HEK293 (cell line): ENCODE data around the gene FOXP1.

Source experiments
- BCL6B ChIP-seq: fragments of 450-650 bp; formaldehyde crosslinking; IDR thresholded peaks from 2 replicates; pipeline ENCODE4 v1.5.1; 2017; ENCODE audit warnings: missing biosample characterization, missing genetic modification characterization
- FEZF1 ChIP-seq: fragments of 450-650 bp; formaldehyde crosslinking; IDR thresholded peaks from 2 replicates; pipeline ENCODE4 v1.5.1; 2016; ENCODE audit warnings: missing biosample characterization, missing genetic modification characterization
- GFI1B ChIP-seq: fragments of 450-650 bp; formaldehyde crosslinking; IDR thresholded peaks from 2 replicates; pipeline ENCODE4 v1.5.1; 2016; ENCODE audit warnings: missing biosample characterization, missing genetic modification characterization
- HOXD13 ChIP-seq: sonication (generic); formaldehyde crosslinking; IDR thresholded peaks from 2 replicates; pipeline ENCODE4 v1.8.0; 2022; ENCODE audit warnings: missing genetic modification reagents, borderline replicate concordance
- KLF10 ChIP-seq: fragments of 450-650 bp; IDR thresholded peaks from 2 replicates; pipeline ENCODE4 v1.5.1; 2018; ENCODE audit warnings: missing biosample characterization, mild to moderate bottlenecking, missing genetic modification characterization
- KLF9 ChIP-seq: fragments of 450-650 bp; formaldehyde crosslinking; IDR thresholded peaks from 2 replicates; pipeline ENCODE4 v1.5.1; 2016; ENCODE audit warnings: missing biosample characterization, missing genetic modification characterization, low read depth
- SP2 ChIP-seq: fragments of 450-650 bp; formaldehyde crosslinking; IDR thresholded peaks from 2 replicates; pipeline ENCODE4 v1.5.1; 2016; ENCODE audit warnings: missing biosample characterization, missing genetic modification characterization
- YY1 ChIP-seq: fragments of 450-650 bp; formaldehyde crosslinking; IDR thresholded peaks from 2 replicates; pipeline ENCODE4 v1.5.1; 2018; ENCODE audit warnings: missing biosample characterization, missing genetic modification characterization
- ZFP3 ChIP-seq: fragments of 450-650 bp; formaldehyde crosslinking; IDR thresholded peaks from 2 replicates; pipeline ENCODE4 v1.5.1; 2016; ENCODE audit warnings: low read depth, missing biosample characterization, missing genetic modification characterization
- ZFP69B ChIP-seq: fragments of 450-650 bp; formaldehyde crosslinking; IDR thresholded peaks from 2 replicates; pipeline ENCODE4 v1.5.1; 2016; ENCODE audit warnings: missing biosample characterization, missing genetic modification characterization
- ZNF112 ChIP-seq: fragments of 450-650 bp; formaldehyde crosslinking; IDR thresholded peaks from 2 replicates; pipeline ENCODE4 v1.5.0; 2017; ENCODE audit warnings: missing biosample characterization, missing genetic modification characterization
- ZNF155 ChIP-seq: fragments of 450-650 bp; formaldehyde crosslinking; IDR thresholded peaks from 2 replicates; pipeline ENCODE4 v1.5.1; 2016; ENCODE audit warnings: missing biosample characterization, missing genetic modification characterization
- ZNF157 ChIP-seq: fragments of 450-650 bp; formaldehyde crosslinking; IDR thresholded peaks from 2 replicates; pipeline ENCODE4 v1.5.1; 2016; ENCODE audit warnings: missing biosample characterization, missing genetic modification characterization
- ZNF16 ChIP-seq: fragments of 450-650 bp; formaldehyde crosslinking; IDR thresholded peaks from 2 replicates; pipeline ENCODE4 v1.5.1; 2016; ENCODE audit warnings: low read depth, missing biosample characterization, missing genetic modification characterization
- ZNF175 ChIP-seq: fragments of 450-650 bp; formaldehyde crosslinking; IDR thresholded peaks from 2 replicates; pipeline ENCODE4 v1.5.1; 2016; ENCODE audit warnings: missing biosample characterization, missing genetic modification characterization
- ZNF2 ChIP-seq: fragments of 450-650 bp; formaldehyde crosslinking; IDR thresholded peaks from 2 replicates; pipeline ENCODE4 v1.5.1; 2016; ENCODE audit warnings: missing biosample characterization, missing genetic modification characterization
- ZNF24 ChIP-seq: fragments of 450-650 bp; formaldehyde crosslinking; IDR thresholded peaks from 2 replicates; pipeline ENCODE4 v1.5.1; 2016; ENCODE audit warnings: missing biosample characterization, missing genetic modification characterization
- ZNF274 ChIP-seq, 2 experiments: fragments of 200-500 bp in 1 of 2; fragments of 450-650 bp in 1 of 2; sonication (Bioruptor generic) in 1 of 2; formaldehyde crosslinking in 1 of 2; IDR thresholded peaks; 2 replicates each; pipeline versions ENCODE4 v1.5.1 to v1.6.1; 2014 to 2016; ENCODE audit warnings: borderline replicate concordance in 1 of 2, inconsistent platforms in 1 of 2, low read length in 1 of 2, missing biosample characterization in 1 of 2, missing genetic modification characterization in 1 of 2
- ZNF366 ChIP-seq: fragments of 450-650 bp; formaldehyde crosslinking; conservative IDR thresholded peaks from 2 replicates; pipeline ENCODE4 v1.5.1; 2016; ENCODE audit warnings: missing biosample characterization, missing genetic modification characterization
- ZNF449 ChIP-seq: fragments of 450-650 bp; formaldehyde crosslinking; IDR thresholded peaks from 2 replicates; pipeline ENCODE4 v1.5.1; 2017; ENCODE audit warnings: missing biosample characterization, mild to moderate bottlenecking, missing genetic modification characterization, moderate library complexity
- ZNF488 ChIP-seq: fragments of 450-650 bp; formaldehyde crosslinking; IDR thresholded peaks from 2 replicates; pipeline ENCODE4 v1.5.1; 2016; ENCODE audit warnings: missing biosample characterization, missing genetic modification characterization
- ZNF518A ChIP-seq: fragments of 450-650 bp; formaldehyde crosslinking; conservative IDR thresholded peaks from 2 replicates; pipeline ENCODE4 v1.5.1; 2016; ENCODE audit warnings: low read depth, missing biosample characterization, missing genetic modification characterization
- ZNF585B ChIP-seq: fragments of 450-650 bp; formaldehyde crosslinking; IDR thresholded peaks from 2 replicates; pipeline ENCODE4 v1.5.1; 2016; ENCODE audit warnings: missing biosample characterization, missing genetic modification characterization
- ZNF624 ChIP-seq: fragments of 450-650 bp; formaldehyde crosslinking; IDR thresholded peaks from 2 replicates; pipeline ENCODE4 v1.5.1; 2017; ENCODE audit warnings: missing biosample characterization, missing genetic modification characterization
- ZNF658 ChIP-seq: fragments of 450-650 bp; formaldehyde crosslinking; IDR thresholded peaks from 2 replicates; pipeline ENCODE4; 2016; ENCODE audit warnings: missing biosample characterization, missing genetic modification characterization
- ZNF791 ChIP-seq: fragments of 450-650 bp; formaldehyde crosslinking; IDR thresholded peaks from 2 replicates; pipeline ENCODE4 v1.5.1; 2016; ENCODE audit warnings: missing biosample characterization, missing genetic modification characterization
- ZNF843 ChIP-seq: fragments of 450-650 bp; formaldehyde crosslinking; IDR thresholded peaks from 2 replicates; pipeline ENCODE4 v1.5.1; 2016; ENCODE audit warnings: missing biosample characterization, missing genetic modification characterization
- ZSCAN18 ChIP-seq: fragments of 450-650 bp; formaldehyde crosslinking; IDR thresholded peaks from 2 replicates; pipeline ENCODE4 v1.5.1; 2016; ENCODE audit warnings: missing biosample characterization, missing genetic modification characterization
- ZSCAN4 ChIP-seq: fragments of 450-650 bp; formaldehyde crosslinking; IDR thresholded peaks from 2 replicates; pipeline ENCODE4 v1.5.1; 2017; ENCODE audit warnings: missing biosample characterization, missing genetic modification characterization
- ZXDB ChIP-seq: fragments of 450-650 bp; formaldehyde crosslinking; IDR thresholded peaks from 2 replicates; pipeline ENCODE4 v1.5.1; 2016; ENCODE audit warnings: missing biosample characterization, missing genetic modification characterization

The FOXP1 gene

GRCh38 chr3:71584394-71585011 is 975 bp upstream of the FOXP1 start (continued):
- TF ChIP-seq ZNF24 (tag by site-specific recombination) (no peak), ZNF274 (IDR thresholded peaks at IDR 0.05; ENCODE audit: low read length) (no peak), ZNF274 (tag by site-specific recombination; IDR thresholded peaks at IDR 0.05; ENCODE audit: borderline replicate concordance) (no peak), ZSCAN18 (tag by site-specific recombination) (no peak), ZNF175 (tag by site-specific recombination) (no peak), KLF9 (tag by site-specific recombination) (no peak; the same call in 1 of the 2 replicates), ZNF16 (no peak), ZNF2 (tag by site-specific recombination) (no peak), BCL6B (tag by site-specific recombination) (no peak), ZNF843 (no peak), ZNF112 (tag by site-specific recombination) (no peak), ZNF658 (no peak), YY1 (tag by site-specific recombination) (no peak), ZXDB (tag by site-specific recombination) (peak; percentile 90), ZNF624 (tag by site-specific recombination) (no peak), GFI1B (tag by site-specific recombination) (no peak), HOXD13 (CRISPR knock-in tag) (no peak), ZNF366 (tag by site-specific recombination) (peak; percentile 89), ZFP69B (tag by site-specific recombination) (no peak), ZNF791 (tag by site-specific recombination) (no peak), ZNF518A (tag by site-specific recombination) (no peak), ZNF585B (tag by site-specific recombination) (no peak), ZNF155 (tag by site-specific recombination) (no peak), SP2 (tag by site-specific recombination) (peak; percentile 25; the same call in 1 of the 2 replicates), KLF10 (no peak), ZSCAN4 (tag by site-specific recombination) (no peak), ZNF488 (tag by site-specific recombination) (no peak), FEZF1 (tag by site-specific recombination) (no peak), ZFP3 (tag by site-specific recombination) (no peak), ZNF157 (no peak), ZNF449 (tag by site-specific recombination) (no peak)
